Gastroesophageal sphincter (tissue), 3 donors: ENCODE data around the gene ZBTB43.

ENCODE experiments used
- EP300 ChIP-seq: sonication (generic); formaldehyde crosslinking; IDR thresholded peaks from one replicate; pipeline ENCODE4 v1.6.1; 2017; ENCODE audit warnings: antibody characterized with exemption, mild to moderate bottlenecking
- POLR2A ChIP-seq, 2 donors: fragments of 450-650 bp; IDR thresholded peaks; one replicate each; pipeline ENCODE4 v1.6.1; 2017; ENCODE audit warnings: antibody characterized with exemption in 2 of 2, mild to moderate bottlenecking in 2 of 2, moderate library complexity in 1 of 2
- POLR2AphosphoS5 ChIP-seq: sonication (generic); formaldehyde crosslinking; IDR thresholded peaks from one replicate; pipeline ENCODE4 v1.6.1; 2017; ENCODE audit warnings: antibody characterized with exemption
- TF ChIP-seq, protein P1 (sequence below), 4 experiments: fragments of 200-600 bp in 2 of 4; fragments of 450-650 bp in 2 of 4; sonication (generic) in 1 of 4; IDR thresholded peaks; one replicate each; pipeline ENCODE4 v1.5.1; 2017 to 2019; ENCODE audit warnings: antibody characterized with exemption in 4 of 4, mild to moderate bottlenecking in 2 of 4, moderate library complexity in 2 of 4

DNA sequence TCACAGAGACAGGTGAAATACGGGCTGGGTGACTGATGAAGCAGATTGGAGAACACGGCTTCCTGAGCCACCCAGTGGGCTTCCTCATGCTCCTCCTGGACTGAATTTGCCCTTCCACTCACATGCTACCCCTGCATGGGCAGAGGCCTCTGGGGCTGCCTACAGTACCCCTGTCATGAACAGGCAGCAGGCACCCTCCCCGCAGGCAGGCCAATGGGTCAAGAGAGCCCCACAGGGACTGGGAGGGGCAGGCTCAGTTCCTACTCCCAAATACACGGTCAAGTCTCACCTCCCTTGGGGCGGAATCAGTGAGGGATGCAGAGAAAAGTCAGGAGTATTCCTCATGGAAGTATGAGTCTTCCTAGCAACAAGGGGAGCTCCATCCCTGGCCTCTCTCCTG lies 48.6 kb upstream of the ZBTB43 start:
- TF ChIP-seq POLR2A (IDR thresholded peaks at IDR 0.05), result no peak
- TF ChIP-seq, protein P1, sequence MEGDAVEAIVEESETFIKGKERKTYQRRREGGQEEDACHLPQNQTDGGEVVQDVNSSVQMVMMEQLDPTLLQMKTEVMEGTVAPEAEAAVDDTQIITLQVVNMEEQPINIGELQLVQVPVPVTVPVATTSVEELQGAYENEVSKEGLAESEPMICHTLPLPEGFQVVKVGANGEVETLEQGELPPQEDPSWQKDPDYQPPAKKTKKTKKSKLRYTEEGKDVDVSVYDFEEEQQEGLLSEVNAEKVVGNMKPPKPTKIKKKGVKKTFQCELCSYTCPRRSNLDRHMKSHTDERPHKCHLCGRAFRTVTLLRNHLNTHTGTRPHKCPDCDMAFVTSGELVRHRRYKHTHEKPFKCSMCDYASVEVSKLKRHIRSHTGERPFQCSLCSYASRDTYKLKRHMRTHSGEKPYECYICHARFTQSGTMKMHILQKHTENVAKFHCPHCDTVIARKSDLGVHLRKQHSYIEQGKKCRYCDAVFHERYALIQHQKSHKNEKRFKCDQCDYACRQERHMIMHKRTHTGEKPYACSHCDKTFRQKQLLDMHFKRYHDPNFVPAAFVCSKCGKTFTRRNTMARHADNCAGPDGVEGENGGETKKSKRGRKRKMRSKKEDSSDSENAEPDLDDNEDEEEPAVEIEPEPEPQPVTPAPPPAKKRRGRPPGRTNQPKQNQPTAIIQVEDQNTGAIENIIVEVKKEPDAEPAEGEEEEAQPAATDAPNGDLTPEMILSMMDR (IDR thresholded peaks at IDR 0.05), result no peak
- no peak for TF ChIP-seq POLR2AphosphoS5
- no peak for TF ChIP-seq EP300
